Panc1 (cell line): ENCODE data around the gene PCGF5. TPM values are rescaled to one million over a fixed set of nuclear protein-coding genes. Genes with fewer than 3 reads are reported as not detected.

Experiments
- ATAC-seq: fragments of 200-7000 bp; cut with Tn5 transposase; 2 replicates; pipeline ENCODE4 v1.9.1; 2020; ENCODE audit warnings: mild to moderate bottlenecking, moderate library complexity
- BruUV-seq: library from RNA; stranded (reverse); fragments of 400-500 nt; replicated peaks from 2 replicates; lab custom pipeline; 2021; lab: Mats Ljungman, UMichigan
- CTCF ChIA-PET: fragments of 300-600 bp; sonication (Branson Sonifier 250); formaldehyde crosslinking; loops from one replicate; lab custom pipeline; 2022; ENCODE audit warnings: antibody characterized with exemption; lab: Charles Lee
- POLR2A ChIA-PET: fragments of 300-600 bp; sonication (Branson Sonifier 250); formaldehyde crosslinking; loops from one replicate; lab custom pipeline; 2022; ENCODE audit warnings: antibody characterized with exemption; lab: Charles Lee
- DNase-seq: peaks from one replicate; pipeline ENCODE4 v3.0.0-alpha.2; 2010; ENCODE audit warnings: low read depth, low spot score
- H3K27ac ChIP-seq: 2 replicates; pipeline ENCODE4 v1.5.1; 2011; ENCODE audit warnings: mild to moderate bottlenecking, low read length, inconsistent platforms
- H3K27me3 ChIP-seq: fragments of 200-500 bp; sonication (Bioruptor generic); 2 replicates; pipeline ENCODE4 v1.6.0; 2014; ENCODE audit warnings: low read length, inconsistent platforms; ENCODE audit not compliant: control insufficient read depth, insufficient read depth
- H3K36me3 ChIP-seq: fragments of 200-500 bp; sonication (Bioruptor generic); 2 replicates; pipeline ENCODE4 v1.5.1; 2014; ENCODE audit warnings: inconsistent platforms, mild to moderate bottlenecking, low read length, moderate library complexity; ENCODE audit not compliant: control insufficient read depth, insufficient read depth
- H3K4me1 ChIP-seq: 2 replicates; pipeline ENCODE4 v1.5.1; 2011; ENCODE audit warnings: inconsistent platforms, mild to moderate bottlenecking, low read length, moderate library complexity; ENCODE audit not compliant: control insufficient read depth, insufficient read depth
- H3K4me3 ChIP-seq, 2 experiments: 2 replicates each; pipeline ENCODE4 v1.5.1; 2011 to 2012; ENCODE audit warnings: low read depth in 2 of 2, low read length in 2 of 2, mild to moderate bottlenecking in 2 of 2, inconsistent platforms in 1 of 2, moderate library complexity in 1 of 2
- H3K9me3 ChIP-seq: fragments of 200-500 bp; sonication (Bioruptor generic); 2 replicates; pipeline ENCODE4 v1.5.1; 2014; ENCODE audit warnings: low read depth, mild to moderate bottlenecking, inconsistent platforms, low read length, moderate library complexity; ENCODE audit not compliant: control insufficient read depth, insufficient read depth
- CTCF ChIP-seq: fragments of 450-650 bp; IDR thresholded peaks from 2 replicates; pipeline ENCODE4 v1.5.1; 2017; ENCODE audit warnings: mild to moderate bottlenecking
- POLR2AphosphoS5 ChIP-seq: IDR thresholded peaks from 2 replicates; pipeline ENCODE4 v1.6.1; 2012; ENCODE audit warnings: mild to moderate bottlenecking, low read depth, low read length, moderate library complexity
- REST ChIP-seq, 2 experiments: IDR thresholded peaks; 2 replicates each; pipeline ENCODE4 v1.6.1; 2011 to 2012; ENCODE audit warnings: low read depth in 2 of 2, control low read depth in 1 of 2, low read length in 1 of 2, mild to moderate bottlenecking in 1 of 2, moderate library complexity in 1 of 2; ENCODE audit not compliant: insufficient read depth in 1 of 2
- SIN3A ChIP-seq: IDR thresholded peaks from 2 replicates; pipeline ENCODE4 v1.6.1; 2012; ENCODE audit warnings: low read depth, mild to moderate bottlenecking, low read length, moderate library complexity, borderline replicate concordance; ENCODE audit not compliant: insufficient read depth
- TCF7L2 ChIP-seq: IDR thresholded peaks from 2 replicates; pipeline ENCODE4 v1.6.1; 2011; ENCODE audit warnings: mild to moderate bottlenecking, low read depth, low read length, inconsistent platforms
- in situ Hi-C: cut with HindIII; loops from 2 replicates; pipeline ENCODE4 v1.10.0; 2016; ENCODE audit warnings: low sequenced_read_pairs, low pct_unique_long_range_greater_than_20kb
- intact Hi-C: fragments of 100-400 bp; cut with micrococcal nuclease; formaldehyde crosslinking; loops from one replicate; pipeline ENCODE4 v1.10.0; 2022; ENCODE audit not compliant: unreplicated experiment
- total RNA-seq: library from RNA; stranded (reverse); gene quantifications from one replicate; pipeline ENCODE4 v1.2.1, GENCODE V29; 2021; ENCODE audit not compliant: unreplicated experiment

Gene PCGF5
- total RNA-seq, 1 experiment from 2014 or later: 23.3 TPM

GRCh38 chr10:91287912-91288311 is 67.4 kb downstream of the PCGF5 start:
- no peak overlapping the region for H3K27ac ChIP-seq
- peaks cover 16% of the 10 kb centered on the region; the same call in 1 of the 2 replicates for H3K27me3 ChIP-seq
- no peak for TF ChIP-seq POLR2AphosphoS5
- no peak for TF ChIP-seq REST (IDR thresholded peaks at IDR 0.05; ENCODE audit: insufficient read depth in 1 of 2, low read depth in 2 of 2, low read length in 1 of 2)
- H3K36me3 ChIP-seq: no peaks in the 10 kb centered on the region
- H3K9me3 ChIP-seq: no peaks in the 10 kb centered on the region
- in situ Hi-C loops: no loop called here
- POLR2A ChIA-PET: no interaction called here
- ATAC-seq: no peak
- BruUV-seq: no TSS peak
- no peaks in the 10 kb centered on the region for H3K4me1 ChIP-seq
- intact Hi-C loops: no loop called here
- CTCF ChIA-PET: no interaction called here
- DNase-seq: no peak
- H3K4me3 ChIP-seq: no peak overlapping the region

- no peak overlapping the region for H3K27ac ChIP-seq
- peaks cover 16% of the 10 kb centered on the region; the same call in 1 of the 2 replicates for H3K27me3 ChIP-seq
- intact Hi-C loops: no loop called here
- H3K4me1 ChIP-seq: no peaks in the 10 kb centered on the region
- TF ChIP-seq REST (IDR thresholded peaks at IDR 0.05; ENCODE audit: insufficient read depth in 1 of 2, low read depth in 2 of 2, low read length in 1 of 2) (no peak), CTCF (no peak), POLR2AphosphoS5 (no peak), TCF7L2 (no peak), SIN3A (no peak)
- no TSS peak for BruUV-seq
- no peaks in the 10 kb centered on the region for H3K36me3 ChIP-seq
- ChIA-PET CTCF (no interaction called here), POLR2A (no interaction called here)
- DNase-seq: no peak
- H3K9me3 ChIP-seq: no peaks in the 10 kb centered on the region
- in situ Hi-C loops: no loop called here
- no peak overlapping the region for H3K4me3 ChIP-seq
- no peak for ATAC-seq
These were observed 68.8 kb downstream of the PCGF5 start for GRCh38 chr10:91289305-91289704.
